NCI-H774 (cell line): Measurements from ENCODE around the gene MRPS30.
"Not testable (repeated sequence)": the region's sequence is repeated elsewhere in the genome, so short reads cannot be mapped to it uniquely, and the experiment has no call there.

Source experiments
- DNase-seq: peaks from one replicate; lab custom pipeline; 2025; lab: John Stamatoyannopoulos, UW

MRPS30 gene

GRCh38 chr5:44821164-44821563 is 12.4 kb downstream of the MRPS30 start:
- no peak for DNase-seq

GRCh38 chr5:44824662-44825061 is 15.9 kb downstream of the MRPS30 start:
- DNase-seq, result not testable (repeated sequence)

GRCh38 chr5:44827681-44828080 is 18.9 kb downstream of the MRPS30 start:
- DNase-seq, result no peak

- no peak for DNase-seq
These were observed 20.0 kb downstream of the MRPS30 start for GRCh38 chr5:44828719-44829118.

GRCh38 chr5:44830951-44831350 is 22.2 kb downstream of the MRPS30 start:
- no peak for DNase-seq

- no peak for DNase-seq
These were observed 24.5 kb downstream of the MRPS30 start for GRCh38 chr5:44833249-44833648.

GRCh38 chr5:44835693-44836092 is 26.9 kb downstream of the MRPS30 start:
- DNase-seq, result no peak

- no peak for DNase-seq
These were observed 30.4 kb downstream of the MRPS30 start for GRCh38 chr5:44839018-44839681.

- no peak for DNase-seq
These were observed 33.9 kb downstream of the MRPS30 start for GRCh38 chr5:44842496-44843282.

- DNase-seq, result no peak
These were observed 36.0 kb downstream of the MRPS30 start for GRCh38 chr5:44844744-44845143.

- DNase-seq, result peak; percentile 72
These were observed 37.0 kb downstream of the MRPS30 start for GRCh38 chr5:44845777-44846176.

GRCh38 chr5:44847206-44847852 is 38.6 kb downstream of the MRPS30 start:
- no peak for DNase-seq

- DNase-seq, result no peak
These were observed 51.5 kb downstream of the MRPS30 start for GRCh38 chr5:44860267-44860666.

GRCh38 chr5:44862808-44863207 is 54.1 kb downstream of the MRPS30 start:
- DNase-seq, result no peak
